WTC11 (cell line): Measurements from ENCODE around the gene TMEM63C. TPM values are rescaled to one million over a fixed set of nuclear protein-coding genes. Genes with fewer than 3 reads are reported as not detected.

Source experiments
- ATAC-seq: fragments of 200-7000 bp; cut with Tn5 transposase; 2 replicates; pipeline ENCODE4 v1.10.0; 2021; ENCODE audit warnings: mild to moderate bottlenecking, moderate library complexity
- CTCF ChIA-PET: fragments of 300-600 bp; sonication (Branson Sonifier 250); formaldehyde crosslinking; loops from one replicate; lab custom pipeline; 2021; ENCODE audit warnings: antibody characterized with exemption; lab: Charles Lee
- POLR2A ChIA-PET: fragments of 350-600 bp; sonication (Branson Sonifier 250); formaldehyde crosslinking; loops from one replicate; lab custom pipeline; 2021; ENCODE audit warnings: antibody characterized with exemption; lab: Charles Lee
- DNase-seq: peaks from one replicate; pipeline ENCODE4 v3.0.0; 2021; ENCODE audit warnings: low spot score
- H3K27ac Mint-ChIP-seq: 2 replicates; pipeline ENCODE4 v1.8.0; 2021; ENCODE audit warnings: mixed read lengths
- H3K27me3 Mint-ChIP-seq: 2 replicates; pipeline ENCODE4 v1.8.0; 2021; ENCODE audit warnings: low read depth, mild to moderate bottlenecking, moderate library complexity, mixed read lengths
- H3K36me3 Mint-ChIP-seq: 2 replicates; pipeline ENCODE4 v1.8.0; 2021; ENCODE audit warnings: mixed read lengths
- H3K4me1 Mint-ChIP-seq: 2 replicates; pipeline ENCODE4 v1.8.0; 2022; ENCODE audit warnings: mixed read lengths
- H3K4me3 Mint-ChIP-seq: 2 replicates; pipeline ENCODE4 v1.8.0; 2021; ENCODE audit warnings: mild to moderate bottlenecking, moderate library complexity, mixed read lengths
- H3K9me3 Mint-ChIP-seq: 2 replicates; pipeline ENCODE4 v1.8.0; 2021; ENCODE audit warnings: mixed read lengths
- ETV6 ChIP-seq: sonication (generic); formaldehyde crosslinking; IDR thresholded peaks from 2 replicates; pipeline ENCODE4 v1.8.1; 2022; ENCODE audit warnings: mild to moderate bottlenecking, missing genetic modification reagents
- GRHL2 ChIP-seq: fragments of 250-450 bp; sonication (Bioruptor Pico); IDR thresholded peaks from 2 replicates; pipeline ENCODE4 v1.8.0; 2022; ENCODE audit warnings: mild to moderate bottlenecking, moderate library complexity; ENCODE audit not compliant: insufficient replicate concordance, severe bottlenecking
- GTF2I ChIP-seq: fragments of 250-450 bp; sonication (Bioruptor Pico); conservative IDR thresholded peaks from 2 replicates; pipeline ENCODE4 v1.4.0; 2021; ENCODE audit warnings: mild to moderate bottlenecking
- HMGA2 ChIP-seq: fragments of 250-450 bp; sonication (Bioruptor Pico); IDR thresholded peaks from 2 replicates; pipeline ENCODE4 v1.4.0; 2021; ENCODE audit warnings: mild to moderate bottlenecking, moderate library complexity
- JAZF1 ChIP-seq: fragments of 250-450 bp; sonication (Bioruptor Pico); IDR thresholded peaks from 2 replicates; pipeline ENCODE4 v1.9.0; 2021; ENCODE audit warnings: moderate library complexity, mild to moderate bottlenecking, inconsistent platforms
- KAT7 ChIP-seq: sonication (generic); formaldehyde crosslinking; IDR thresholded peaks from 2 replicates; pipeline ENCODE4 v1.8.1; 2023; ENCODE audit warnings: missing genetic modification reagents, mild to moderate bottlenecking, borderline replicate concordance
- NFE2L1 ChIP-seq: sonication (generic); formaldehyde crosslinking; IDR thresholded peaks from 2 replicates; pipeline ENCODE4 v1.8.1; 2023; ENCODE audit warnings: missing genetic modification reagents
- NFYB ChIP-seq: sonication (generic); formaldehyde crosslinking; conservative IDR thresholded peaks from 2 replicates; pipeline ENCODE4 v1.8.0; 2022; ENCODE audit warnings: low read depth, missing genetic modification reagents
- NR2C2 ChIP-seq: sonication (generic); formaldehyde crosslinking; IDR thresholded peaks from 2 replicates; pipeline ENCODE4 v1.8.0; 2022; ENCODE audit warnings: mild to moderate bottlenecking, missing genetic modification reagents
- NR3C1 ChIP-seq: sonication (generic); formaldehyde crosslinking; conservative IDR thresholded peaks from 2 replicates; pipeline ENCODE4 v1.8.1; 2023; ENCODE audit warnings: low read depth, mild to moderate bottlenecking, missing genetic modification reagents
- RORB ChIP-seq: fragments of 250-450 bp; sonication (Bioruptor Pico); IDR thresholded peaks from 2 replicates; pipeline ENCODE4 v1.9.0; 2021; ENCODE audit warnings: mild to moderate bottlenecking
- SMAD4 ChIP-seq: sonication (generic); formaldehyde crosslinking; IDR thresholded peaks from 2 replicates; pipeline ENCODE4 v1.8.0; 2022; ENCODE audit warnings: mild to moderate bottlenecking, missing genetic modification reagents
- TEAD4 ChIP-seq: sonication (generic); formaldehyde crosslinking; IDR thresholded peaks from 2 replicates; pipeline ENCODE4 v1.8.0; 2022; ENCODE audit warnings: mild to moderate bottlenecking, missing genetic modification reagents
- TP53 ChIP-seq: sonication (generic); formaldehyde crosslinking; IDR thresholded peaks from 2 replicates; pipeline ENCODE4 v1.8.1; 2023; ENCODE audit warnings: mild to moderate bottlenecking, missing genetic modification reagents
- ZBTB21 ChIP-seq: sonication (generic); formaldehyde crosslinking; IDR thresholded peaks from 2 replicates; pipeline ENCODE4 v1.8.1; 2023; ENCODE audit warnings: mild to moderate bottlenecking, missing genetic modification reagents, borderline replicate concordance
- total RNA-seq: library from RNA; stranded (reverse); gene quantifications from 3 replicates; pipeline ENCODE4 v1.2.3, GENCODE V29; 2021
- TF ChIP-seq, protein P1 (sequence below): sonication (generic); formaldehyde crosslinking; IDR thresholded peaks from 2 replicates; pipeline ENCODE4 v1.8.0; 2023; ENCODE audit warnings: missing genetic modification reagents, mild to moderate bottlenecking, borderline replicate concordance
- TF ChIP-seq, protein P2 (sequence below): sonication (generic); formaldehyde crosslinking; conservative IDR thresholded peaks from 2 replicates; pipeline ENCODE4 v1.8.1; 2023; ENCODE audit warnings: mild to moderate bottlenecking, low read depth, missing genetic modification reagents, moderate library complexity
- TF ChIP-seq, protein P3 (sequence below): sonication (generic); formaldehyde crosslinking; IDR thresholded peaks from 2 replicates; pipeline ENCODE4 v1.8.0; 2022; ENCODE audit warnings: missing genetic modification reagents
- TF ChIP-seq, protein P4 (sequence below): sonication (generic); formaldehyde crosslinking; IDR thresholded peaks from 2 replicates; pipeline ENCODE4 v1.8.0; 2022; ENCODE audit warnings: mild to moderate bottlenecking, missing genetic modification reagents
- TF ChIP-seq, protein P5 (sequence below): sonication (generic); formaldehyde crosslinking; IDR thresholded peaks from 2 replicates; pipeline ENCODE4 v1.8.0; 2022; ENCODE audit warnings: mild to moderate bottlenecking, missing genetic modification reagents
- TF ChIP-seq, protein P6 (sequence below): fragments of 250-450 bp; sonication (Bioruptor Pico); IDR thresholded peaks from 2 replicates; pipeline ENCODE4 v1.9.0; 2021; ENCODE audit warnings: moderate library complexity, mild to moderate bottlenecking, inconsistent platforms, borderline replicate concordance

Gene TMEM63C
- total RNA-seq, 1 experiment from 2014 or later = 8.8 TPM

DNA sequence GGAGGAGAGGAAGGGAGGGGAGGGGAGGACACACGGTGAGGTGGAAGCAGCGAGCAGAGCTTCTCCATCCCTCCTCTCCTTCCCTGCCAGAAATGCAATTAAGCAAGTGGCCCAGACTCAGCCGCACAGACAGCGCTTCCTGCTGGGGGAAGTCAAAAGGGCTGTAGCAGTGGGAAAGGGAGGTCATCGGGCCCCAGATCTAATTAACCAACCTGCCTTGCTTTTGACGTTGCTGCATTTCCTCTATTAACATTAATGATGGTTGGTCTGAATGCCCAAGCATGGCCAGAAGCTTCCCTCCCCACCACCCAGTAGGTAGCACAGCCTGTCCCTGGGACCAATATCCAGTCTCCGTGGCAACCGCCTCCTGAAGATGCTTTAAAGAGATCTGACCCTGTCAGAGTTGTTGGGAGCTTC lies 94.0 kb downstream of the TMEM63C start:
- peaks cover 33% of the 10 kb centered on the region for H3K27me3 Mint-ChIP-seq
- no peak overlapping the region for H3K4me3 Mint-ChIP-seq
- H3K27ac Mint-ChIP-seq = no peak overlapping the region
- ChIA-PET CTCF (interaction anchor here (0.7 to 4.7 kb wide), 10 partner anchors 15 to 403 kb away, joined by 3 to 26 read pairs (median 4); no protein-coding TSS in a partner anchor), POLR2A (no interaction called here)
- H3K36me3 Mint-ChIP-seq = peaks cover 6% of the 10 kb centered on the region; the same call in 1 of the 2 replicates
- TF ChIP-seq, protein P1, sequence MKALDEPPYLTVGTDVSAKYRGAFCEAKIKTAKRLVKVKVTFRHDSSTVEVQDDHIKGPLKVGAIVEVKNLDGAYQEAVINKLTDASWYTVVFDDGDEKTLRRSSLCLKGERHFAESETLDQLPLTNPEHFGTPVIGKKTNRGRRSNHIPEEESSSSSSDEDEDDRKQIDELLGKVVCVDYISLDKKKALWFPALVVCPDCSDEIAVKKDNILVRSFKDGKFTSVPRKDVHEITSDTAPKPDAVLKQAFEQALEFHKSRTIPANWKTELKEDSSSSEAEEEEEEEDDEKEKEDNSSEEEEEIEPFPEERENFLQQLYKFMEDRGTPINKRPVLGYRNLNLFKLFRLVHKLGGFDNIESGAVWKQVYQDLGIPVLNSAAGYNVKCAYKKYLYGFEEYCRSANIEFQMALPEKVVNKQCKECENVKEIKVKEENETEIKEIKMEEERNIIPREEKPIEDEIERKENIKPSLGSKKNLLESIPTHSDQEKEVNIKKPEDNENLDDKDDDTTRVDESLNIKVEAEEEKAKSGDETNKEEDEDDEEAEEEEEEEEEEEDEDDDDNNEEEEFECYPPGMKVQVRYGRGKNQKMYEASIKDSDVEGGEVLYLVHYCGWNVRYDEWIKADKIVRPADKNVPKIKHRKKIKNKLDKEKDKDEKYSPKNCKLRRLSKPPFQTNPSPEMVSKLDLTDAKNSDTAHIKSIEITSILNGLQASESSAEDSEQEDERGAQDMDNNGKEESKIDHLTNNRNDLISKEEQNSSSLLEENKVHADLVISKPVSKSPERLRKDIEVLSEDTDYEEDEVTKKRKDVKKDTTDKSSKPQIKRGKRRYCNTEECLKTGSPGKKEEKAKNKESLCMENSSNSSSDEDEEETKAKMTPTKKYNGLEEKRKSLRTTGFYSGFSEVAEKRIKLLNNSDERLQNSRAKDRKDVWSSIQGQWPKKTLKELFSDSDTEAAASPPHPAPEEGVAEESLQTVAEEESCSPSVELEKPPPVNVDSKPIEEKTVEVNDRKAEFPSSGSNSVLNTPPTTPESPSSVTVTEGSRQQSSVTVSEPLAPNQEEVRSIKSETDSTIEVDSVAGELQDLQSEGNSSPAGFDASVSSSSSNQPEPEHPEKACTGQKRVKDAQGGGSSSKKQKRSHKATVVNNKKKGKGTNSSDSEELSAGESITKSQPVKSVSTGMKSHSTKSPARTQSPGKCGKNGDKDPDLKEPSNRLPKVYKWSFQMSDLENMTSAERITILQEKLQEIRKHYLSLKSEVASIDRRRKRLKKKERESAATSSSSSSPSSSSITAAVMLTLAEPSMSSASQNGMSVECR (CRISPR knock-in tag) = no peak
- no peak for TF ChIP-seq GTF2I (CRISPR knock-in tag)
- no peaks in the 10 kb centered on the region for H3K9me3 Mint-ChIP-seq
- ATAC-seq (peak; percentile 48), DNase-seq (no peak)
- peaks cover 3% of the 10 kb centered on the region; the same call in 1 of the 2 replicates for H3K4me1 Mint-ChIP-seq

DNA sequence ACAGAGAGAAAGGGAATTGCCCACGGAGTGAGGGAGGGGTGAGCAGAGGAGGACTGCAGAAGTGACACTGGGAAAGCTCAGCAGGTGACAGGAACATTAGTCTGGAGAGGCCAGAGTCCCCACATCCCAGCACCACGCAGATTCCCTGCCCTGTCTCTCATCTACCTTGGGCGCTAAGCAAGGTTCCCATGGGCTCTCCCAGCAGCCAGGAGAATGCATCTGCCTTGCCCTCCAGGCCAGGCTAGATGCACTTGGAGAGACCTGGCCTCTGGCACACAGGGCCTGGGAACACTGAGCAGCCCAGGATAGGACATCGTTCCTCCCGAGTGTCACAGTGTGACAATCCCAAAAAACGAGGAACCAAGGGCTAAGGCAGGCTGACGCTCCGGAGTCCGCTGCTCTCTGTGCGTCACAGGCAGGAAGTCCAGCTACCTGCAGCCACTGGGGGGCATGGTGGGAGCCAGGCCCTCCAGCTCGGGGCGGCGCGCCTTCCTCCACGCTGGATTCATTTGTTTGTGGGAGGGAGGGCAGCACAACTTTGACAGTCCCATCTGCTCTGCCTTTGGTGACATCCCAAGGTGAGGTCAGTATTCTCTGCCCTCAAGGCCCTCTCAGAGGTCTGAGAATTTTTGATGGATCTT lies 94.8 kb downstream of the TMEM63C start:
- no peak for DNase-seq
- Mint-ChIP-seq H3K27me3 (peaks cover 25% of the 10 kb centered on the region), H3K9me3 (no peaks in the 10 kb centered on the region), H3K36me3 (peaks cover 6% of the 10 kb centered on the region; the same call in 1 of the 2 replicates), H3K27ac (no peak overlapping the region), H3K4me1 (peaks cover under 1% of the 10 kb centered on the region; the same call in 1 of the 2 replicates), H3K4me3 (no peak overlapping the region)
- peak; percentile 21; the same call in 1 of the 2 replicates for ATAC-seq
- ChIA-PET CTCF (interaction anchor here (1.0 to 4.7 kb wide), 7 partner anchors 12 to 125 kb away, joined by 3 to 26 read pairs (median 7); no protein-coding TSS in a partner anchor), POLR2A (no interaction called here)
- TF ChIP-seq ZBTB21 (CRISPR knock-in tag) = no peak
- no peak for TF ChIP-seq HMGA2 (CRISPR knock-in tag)
- TF ChIP-seq NFYB (CRISPR knock-in tag) = no peak
- no peak for TF ChIP-seq KAT7 (CRISPR knock-in tag)
- TF ChIP-seq, protein P2, sequence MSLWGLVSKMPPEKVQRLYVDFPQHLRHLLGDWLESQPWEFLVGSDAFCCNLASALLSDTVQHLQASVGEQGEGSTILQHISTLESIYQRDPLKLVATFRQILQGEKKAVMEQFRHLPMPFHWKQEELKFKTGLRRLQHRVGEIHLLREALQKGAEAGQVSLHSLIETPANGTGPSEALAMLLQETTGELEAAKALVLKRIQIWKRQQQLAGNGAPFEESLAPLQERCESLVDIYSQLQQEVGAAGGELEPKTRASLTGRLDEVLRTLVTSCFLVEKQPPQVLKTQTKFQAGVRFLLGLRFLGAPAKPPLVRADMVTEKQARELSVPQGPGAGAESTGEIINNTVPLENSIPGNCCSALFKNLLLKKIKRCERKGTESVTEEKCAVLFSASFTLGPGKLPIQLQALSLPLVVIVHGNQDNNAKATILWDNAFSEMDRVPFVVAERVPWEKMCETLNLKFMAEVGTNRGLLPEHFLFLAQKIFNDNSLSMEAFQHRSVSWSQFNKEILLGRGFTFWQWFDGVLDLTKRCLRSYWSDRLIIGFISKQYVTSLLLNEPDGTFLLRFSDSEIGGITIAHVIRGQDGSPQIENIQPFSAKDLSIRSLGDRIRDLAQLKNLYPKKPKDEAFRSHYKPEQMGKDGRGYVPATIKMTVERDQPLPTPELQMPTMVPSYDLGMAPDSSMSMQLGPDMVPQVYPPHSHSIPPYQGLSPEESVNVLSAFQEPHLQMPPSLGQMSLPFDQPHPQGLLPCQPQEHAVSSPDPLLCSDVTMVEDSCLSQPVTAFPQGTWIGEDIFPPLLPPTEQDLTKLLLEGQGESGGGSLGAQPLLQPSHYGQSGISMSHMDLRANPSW (CRISPR knock-in tag) = no peak
- no peak for TF ChIP-seq ETV6 (CRISPR knock-in tag)
- TF ChIP-seq, protein P3, sequence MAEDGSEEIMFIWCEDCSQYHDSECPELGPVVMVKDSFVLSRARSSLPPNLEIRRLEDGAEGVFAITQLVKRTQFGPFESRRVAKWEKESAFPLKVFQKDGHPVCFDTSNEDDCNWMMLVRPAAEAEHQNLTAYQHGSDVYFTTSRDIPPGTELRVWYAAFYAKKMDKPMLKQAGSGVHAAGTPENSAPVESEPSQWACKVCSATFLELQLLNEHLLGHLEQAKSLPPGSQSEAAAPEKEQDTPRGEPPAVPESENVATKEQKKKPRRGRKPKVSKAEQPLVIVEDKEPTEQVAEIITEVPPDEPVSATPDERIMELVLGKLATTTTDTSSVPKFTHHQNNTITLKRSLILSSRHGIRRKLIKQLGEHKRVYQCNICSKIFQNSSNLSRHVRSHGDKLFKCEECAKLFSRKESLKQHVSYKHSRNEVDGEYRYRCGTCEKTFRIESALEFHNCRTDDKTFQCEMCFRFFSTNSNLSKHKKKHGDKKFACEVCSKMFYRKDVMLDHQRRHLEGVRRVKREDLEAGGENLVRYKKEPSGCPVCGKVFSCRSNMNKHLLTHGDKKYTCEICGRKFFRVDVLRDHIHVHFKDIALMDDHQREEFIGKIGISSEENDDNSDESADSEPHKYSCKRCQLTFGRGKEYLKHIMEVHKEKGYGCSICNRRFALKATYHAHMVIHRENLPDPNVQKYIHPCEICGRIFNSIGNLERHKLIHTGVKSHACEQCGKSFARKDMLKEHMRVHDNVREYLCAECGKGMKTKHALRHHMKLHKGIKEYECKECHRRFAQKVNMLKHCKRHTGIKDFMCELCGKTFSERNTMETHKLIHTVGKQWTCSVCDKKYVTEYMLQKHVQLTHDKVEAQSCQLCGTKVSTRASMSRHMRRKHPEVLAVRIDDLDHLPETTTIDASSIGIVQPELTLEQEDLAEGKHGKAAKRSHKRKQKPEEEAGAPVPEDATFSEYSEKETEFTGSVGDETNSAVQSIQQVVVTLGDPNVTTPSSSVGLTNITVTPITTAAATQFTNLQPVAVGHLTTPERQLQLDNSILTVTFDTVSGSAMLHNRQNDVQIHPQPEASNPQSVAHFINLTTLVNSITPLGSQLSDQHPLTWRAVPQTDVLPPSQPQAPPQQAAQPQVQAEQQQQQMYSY (CRISPR knock-in tag) = no peak
- TF ChIP-seq RORB (CRISPR knock-in tag) = no peak
- no peak for TF ChIP-seq TP53 (CRISPR knock-in tag)
- TF ChIP-seq, protein P4, sequence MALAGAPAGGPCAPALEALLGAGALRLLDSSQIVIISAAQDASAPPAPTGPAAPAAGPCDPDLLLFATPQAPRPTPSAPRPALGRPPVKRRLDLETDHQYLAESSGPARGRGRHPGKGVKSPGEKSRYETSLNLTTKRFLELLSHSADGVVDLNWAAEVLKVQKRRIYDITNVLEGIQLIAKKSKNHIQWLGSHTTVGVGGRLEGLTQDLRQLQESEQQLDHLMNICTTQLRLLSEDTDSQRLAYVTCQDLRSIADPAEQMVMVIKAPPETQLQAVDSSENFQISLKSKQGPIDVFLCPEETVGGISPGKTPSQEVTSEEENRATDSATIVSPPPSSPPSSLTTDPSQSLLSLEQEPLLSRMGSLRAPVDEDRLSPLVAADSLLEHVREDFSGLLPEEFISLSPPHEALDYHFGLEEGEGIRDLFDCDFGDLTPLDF = no peak
- TF ChIP-seq TEAD4 = no peak
- no peak for TF ChIP-seq SMAD4 (CRISPR knock-in tag)
- TF ChIP-seq, protein P5, sequence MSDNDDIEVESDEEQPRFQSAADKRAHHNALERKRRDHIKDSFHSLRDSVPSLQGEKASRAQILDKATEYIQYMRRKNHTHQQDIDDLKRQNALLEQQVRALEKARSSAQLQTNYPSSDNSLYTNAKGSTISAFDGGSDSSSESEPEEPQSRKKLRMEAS (CRISPR knock-in tag) = no peak
- no peak for TF ChIP-seq JAZF1 (CRISPR knock-in tag)
- no peak for TF ChIP-seq NFE2L1
- no peak for TF ChIP-seq NR3C1 (CRISPR knock-in tag)
- TF ChIP-seq, protein P6, sequence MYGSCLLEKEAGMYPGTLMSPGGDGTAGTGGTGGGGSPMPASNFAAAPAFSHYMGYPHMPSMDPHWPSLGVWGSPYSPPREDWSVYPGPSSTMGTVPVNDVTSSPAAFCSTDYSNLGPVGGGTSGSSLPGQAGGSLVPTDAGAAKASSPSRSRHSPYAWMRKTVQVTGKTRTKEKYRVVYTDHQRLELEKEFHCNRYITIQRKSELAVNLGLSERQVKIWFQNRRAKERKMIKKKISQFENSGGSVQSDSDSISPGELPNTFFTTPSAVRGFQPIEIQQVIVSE (CRISPR knock-in tag) = no peak
- no peak for TF ChIP-seq NR2C2 (CRISPR knock-in tag)
- TF ChIP-seq GRHL2 (CRISPR knock-in tag) = no peak
